Measurements from ENCODE around the gene MSRB1. TPM values are rescaled to one million over a fixed set of nuclear protein-coding genes. Genes with fewer than 3 reads are reported as not detected.
A peak's percentile ranks its signal among the peaks of the same experiment; 100 is the strongest.

MSRB1 gene
- total and polyA plus RNA-seq, 2 of the 13 experiments (the other 11 are each of a cell fraction or from before 2014, with no cell fraction given), result 32.1 to 75.4 TPM

- no peak for TF ChIP-seq ARHGAP35 (CRISPR knock-in tag; IDR thresholded peaks at IDR 0.05; ENCODE audit: borderline replicate concordance)
- TF ChIP-seq PRPF4 (IDR thresholded peaks at IDR 0.05; ENCODE audit: low read depth, low read length, poor library complexity, severe bottlenecking), result no peak
- no peak for TF ChIP-seq ZBTB43 (CRISPR knock-in tag; conservative IDR thresholded peaks at IDR 0.05)
- no peak for TF ChIP-seq ZSCAN20 (CRISPR knock-in tag; IDR thresholded peaks at IDR 0.05; ENCODE audit: borderline replicate concordance)
- no peak for TF ChIP-seq ZNF530 (CRISPR knock-in tag; IDR thresholded peaks at IDR 0.05; ENCODE audit: low read depth)
- TF ChIP-seq TBX2 (CRISPR knock-in tag; IDR thresholded peaks at IDR 0.05; ENCODE audit: borderline replicate concordance), result no peak
- TF ChIP-seq SSRP1 (CRISPR knock-in tag; IDR thresholded peaks at IDR 0.05), result no peak
- TF ChIP-seq E2F2 (CRISPR knock-in tag; IDR thresholded peaks at IDR 0.05; ENCODE audit: borderline replicate concordance), result no peak
- TF ChIP-seq KDM4B (CRISPR knock-in tag; IDR thresholded peaks at IDR 0.05), result no peak
- TF ChIP-seq ZMYM2 (CRISPR knock-in tag; IDR thresholded peaks at IDR 0.05), result no peak; the same call in 1 of the 2 replicates
- no peak for TF ChIP-seq GPBP1L1 (CRISPR knock-in tag; IDR thresholded peaks at IDR 0.05)
- TF ChIP-seq ZBTB37 (CRISPR knock-in tag; IDR thresholded peaks at IDR 0.05), result no peak
- no peak for TF ChIP-seq ZNF446 (CRISPR knock-in tag; IDR thresholded peaks at IDR 0.05)
- TF ChIP-seq ERF (CRISPR knock-in tag; IDR thresholded peaks at IDR 0.05), result 0 out of 2 replicates have a peak, but pooled peaks have one; percentile 7
- TF ChIP-seq ZFP36 (IDR thresholded peaks at IDR 0.05; ENCODE audit: borderline replicate concordance, low read depth, low read length, partially characterized antibody), result no peak
- no peak for TF ChIP-seq THYN1 (CRISPR knock-in tag; IDR thresholded peaks at IDR 0.05; ENCODE audit: borderline replicate concordance, low read depth)
- TF ChIP-seq ZBTB14 (CRISPR knock-in tag; IDR thresholded peaks at IDR 0.05), result no peak
- TF ChIP-seq ZNF747 (CRISPR knock-in tag; IDR thresholded peaks at IDR 0.05; ENCODE audit: borderline replicate concordance), result no peak
- TF ChIP-seq PHF8 (CRISPR knock-in tag; IDR thresholded peaks at IDR 0.05), result peak; percentile 72
- TF ChIP-seq WIZ (CRISPR knock-in tag; IDR thresholded peaks at IDR 0.05), result no peak
- TF ChIP-seq NFE2L1 (CRISPR knock-in tag; IDR thresholded peaks at IDR 0.05; ENCODE audit: borderline replicate concordance), result no peak
- TF ChIP-seq KMT2B (CRISPR knock-in tag; IDR thresholded peaks at IDR 0.05), result no peak
- no peak for TF ChIP-seq ZNF7 (CRISPR knock-in tag; IDR thresholded peaks at IDR 0.05)
Measured at GRCh38 chr16:1984347-1985225, 41.6 kb upstream of the MSRB1 start (continued).

Data from HepG2 (cell line).